Measurements from ENCODE around the gene ACRBP. TPM values are rescaled to one million over a fixed set of nuclear protein-coding genes. Genes with fewer than 3 reads are reported as not detected.

ACRBP gene
- total RNA-seq, 1 experiment from 2014 or later, result 0.37 TPM

- DNase-seq (ENCODE audit: low read depth, low spot score), result no peak
- in situ Hi-C loops (cut with HindIII; ENCODE audit: low pct_unique_long_range_greater_than_20kb, low sequenced_read_pairs), result no loop called here
These were observed 6.8 kb upstream of the ACRBP start for GRCh38 chr12:6653987-6654386.

- in situ Hi-C loops (cut with HindIII; ENCODE audit: low pct_unique_long_range_greater_than_20kb, low sequenced_read_pairs), result no loop called here
- DNase-seq (ENCODE audit: low read depth, low spot score), result no peak
These were observed 6.1 kb upstream of the ACRBP start for GRCh38 chr12:6653342-6653741.

- DNase-seq (ENCODE audit: low read depth, low spot score), result no peak
- in situ Hi-C loops (cut with HindIII; ENCODE audit: low pct_unique_long_range_greater_than_20kb, low sequenced_read_pairs), result no loop called here
These were observed 5.2 kb upstream of the ACRBP start for GRCh38 chr12:6652391-6652790.

GRCh38 chr12:6650832-6651231 lies 3.6 kb upstream of the ACRBP start:
- in situ Hi-C loops (cut with HindIII; ENCODE audit: low pct_unique_long_range_greater_than_20kb, low sequenced_read_pairs), result no loop called here
- no peak for DNase-seq (ENCODE audit: low read depth, low spot score)

- in situ Hi-C loops (cut with HindIII; ENCODE audit: low pct_unique_long_range_greater_than_20kb, low sequenced_read_pairs), result no loop called here
These were observed 753 bp downstream of the ACRBP start for GRCh38 chr12:6646276-6647082.

GRCh38 chr12:6644903-6645302 lies 2.3 kb downstream of the ACRBP start:
- in situ Hi-C loops (cut with HindIII; ENCODE audit: low pct_unique_long_range_greater_than_20kb, low sequenced_read_pairs), result no loop called here
- DNase-seq (ENCODE audit: low read depth, low spot score), result no peak

More at GRCh38 chr12:6646276-6647082, 753 bp downstream of the ACRBP start:
- no peak for DNase-seq (ENCODE audit: low read depth, low spot score)

- in situ Hi-C loops (cut with HindIII; ENCODE audit: low pct_unique_long_range_greater_than_20kb, low sequenced_read_pairs), result no loop called here
- DNase-seq (ENCODE audit: low read depth, low spot score), result no peak
These were observed 3.0 kb downstream of the ACRBP start for GRCh38 chr12:6644257-6644596.

GRCh38 chr12:6643569-6644256 lies 3.5 kb downstream of the ACRBP start:
- in situ Hi-C loops (cut with HindIII; ENCODE audit: low pct_unique_long_range_greater_than_20kb, low sequenced_read_pairs), result no loop called here

GRCh38 chr12:6641131-6641530 lies 6.1 kb downstream of the ACRBP start:
- no peak for DNase-seq (ENCODE audit: low read depth, low spot score)
- in situ Hi-C loops (cut with HindIII; ENCODE audit: low pct_unique_long_range_greater_than_20kb, low sequenced_read_pairs), result no loop called here

More at GRCh38 chr12:6643569-6644256, 3.5 kb downstream of the ACRBP start:
- DNase-seq (ENCODE audit: low read depth, low spot score), result no peak

GRCh38 chr12:6640497-6640896 lies 6.7 kb downstream of the ACRBP start:
- in situ Hi-C loops (cut with HindIII; ENCODE audit: low pct_unique_long_range_greater_than_20kb, low sequenced_read_pairs), result no loop called here
- no peak for DNase-seq (ENCODE audit: low read depth, low spot score)

- no peak for DNase-seq (ENCODE audit: low read depth, low spot score)
- in situ Hi-C loops (cut with HindIII; ENCODE audit: low pct_unique_long_range_greater_than_20kb, low sequenced_read_pairs), result no loop called here
These were observed 8.0 kb downstream of the ACRBP start for GRCh38 chr12:6639151-6639801.

GRCh38 chr12:6638305-6638704 lies 8.9 kb downstream of the ACRBP start:
- in situ Hi-C loops (cut with HindIII; ENCODE audit: low pct_unique_long_range_greater_than_20kb, low sequenced_read_pairs), result no loop called here

GRCh38 chr12:6635856-6636531 lies 11.2 kb downstream of the ACRBP start, which contains the start of gene LPAR5:
LPAR5 (minus strand) TSS chr12:6635959; CDS start chr12:6621248, 14,711 bp downstream.
- in situ Hi-C loops (cut with HindIII; ENCODE audit: low pct_unique_long_range_greater_than_20kb, low sequenced_read_pairs), result no loop called here
- DNase-seq (ENCODE audit: low read depth, low spot score), result no peak

More at GRCh38 chr12:6638305-6638704, 8.9 kb downstream of the ACRBP start:
- DNase-seq (ENCODE audit: low read depth, low spot score), result no peak

- no peak for DNase-seq (ENCODE audit: low read depth, low spot score)
- in situ Hi-C loops (cut with HindIII; ENCODE audit: low pct_unique_long_range_greater_than_20kb, low sequenced_read_pairs), result no loop called here
These were observed 11.8 kb downstream of the ACRBP start for GRCh38 chr12:6635375-6635855.

GRCh38 chr12:6632026-6632983 lies 14.9 kb downstream of the ACRBP start:
- in situ Hi-C loops (cut with HindIII; ENCODE audit: low pct_unique_long_range_greater_than_20kb, low sequenced_read_pairs), result no loop called here
- DNase-seq (ENCODE audit: low read depth, low spot score), result no peak

- in situ Hi-C loops (cut with HindIII; ENCODE audit: low pct_unique_long_range_greater_than_20kb, low sequenced_read_pairs), result no loop called here
These were observed 15.7 kb downstream of the ACRBP start for GRCh38 chr12:6631549-6631961.

GRCh38 chr12:6630736-6631135 lies 16.5 kb downstream of the ACRBP start:
- DNase-seq (ENCODE audit: low read depth, low spot score), result no peak
- in situ Hi-C loops (cut with HindIII; ENCODE audit: low pct_unique_long_range_greater_than_20kb, low sequenced_read_pairs), result no loop called here

More at GRCh38 chr12:6631549-6631961, 15.7 kb downstream of the ACRBP start:
- DNase-seq (ENCODE audit: low read depth, low spot score), result no peak

Measured in SK-MEL-5 (cell line).